NCI-H146 (cell line): ENCODE results near the gene RAB36.

Experiments used
- DNase-seq: peaks from one replicate; lab custom pipeline; 2025; lab: John Stamatoyannopoulos, UW

RAB36 gene

DNA sequence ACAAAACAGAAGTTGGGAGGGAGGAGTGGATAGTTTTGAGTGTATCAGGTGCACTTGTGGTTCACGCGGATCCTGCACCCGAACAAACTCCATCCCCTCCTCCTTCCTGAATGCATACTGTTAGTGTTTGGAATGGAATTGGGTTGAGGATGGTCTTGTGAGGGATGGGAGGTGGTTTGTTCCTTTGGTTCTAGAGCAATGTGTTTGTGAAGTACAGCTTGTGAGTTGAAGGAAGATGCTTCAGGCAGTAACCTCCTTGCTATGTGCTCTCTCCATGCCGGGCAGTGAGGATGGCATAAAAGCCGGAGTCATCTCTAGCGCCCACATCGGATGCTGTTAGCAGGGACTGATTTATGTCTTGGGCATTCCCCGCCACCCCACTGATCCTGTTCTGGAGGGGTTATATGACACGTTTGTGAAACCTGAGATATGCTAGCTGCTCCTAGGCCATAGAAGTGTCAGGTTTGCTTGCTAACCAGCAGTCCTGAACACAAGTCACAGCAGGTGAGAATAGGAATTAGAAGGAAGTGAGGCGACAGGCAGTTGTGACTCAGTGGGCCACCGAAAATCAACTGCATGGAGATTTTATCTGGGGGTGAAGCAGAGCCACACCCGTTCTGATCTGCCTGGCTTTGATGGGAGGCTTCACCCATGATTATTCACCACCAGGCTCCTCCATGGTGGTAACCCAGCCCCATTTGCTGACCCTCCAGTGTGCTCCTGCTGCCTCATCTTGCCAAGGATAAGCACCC, 37.2 kb downstream of the RAB36 start:
- DNase-seq = no peak

DNA sequence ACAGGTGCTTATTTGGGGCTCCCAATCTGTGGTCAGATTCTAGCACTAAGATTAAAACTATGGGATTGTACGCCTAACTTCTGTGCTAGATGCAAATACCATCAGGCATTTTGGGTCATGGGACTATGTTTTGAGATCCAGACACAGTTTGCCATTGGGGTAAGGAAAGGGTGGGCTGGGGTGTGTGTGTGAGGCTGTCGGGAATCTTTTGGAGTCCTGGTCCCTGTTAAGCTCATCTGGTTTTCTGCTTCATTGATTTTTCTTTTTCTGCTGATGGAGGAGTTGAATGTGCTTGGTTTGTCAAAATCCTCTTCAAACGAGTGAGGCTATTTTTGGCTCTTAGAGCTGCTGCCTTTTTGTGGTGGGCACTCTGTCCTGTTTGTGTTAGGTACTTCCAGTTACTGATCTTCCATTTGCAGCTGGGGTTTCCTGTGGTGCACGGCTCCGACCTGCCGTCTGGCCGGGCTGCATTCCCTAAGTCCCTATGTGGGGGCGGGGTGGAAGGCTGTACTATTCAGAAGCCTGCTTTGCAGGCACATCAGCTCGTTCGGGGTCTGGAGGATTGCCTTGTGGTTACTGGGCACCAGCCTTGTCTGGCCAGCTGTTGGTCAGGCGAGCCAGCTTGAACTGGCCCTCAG, 37.9 kb downstream of the RAB36 start:
- DNase-seq = peak; percentile 43

DNA sequence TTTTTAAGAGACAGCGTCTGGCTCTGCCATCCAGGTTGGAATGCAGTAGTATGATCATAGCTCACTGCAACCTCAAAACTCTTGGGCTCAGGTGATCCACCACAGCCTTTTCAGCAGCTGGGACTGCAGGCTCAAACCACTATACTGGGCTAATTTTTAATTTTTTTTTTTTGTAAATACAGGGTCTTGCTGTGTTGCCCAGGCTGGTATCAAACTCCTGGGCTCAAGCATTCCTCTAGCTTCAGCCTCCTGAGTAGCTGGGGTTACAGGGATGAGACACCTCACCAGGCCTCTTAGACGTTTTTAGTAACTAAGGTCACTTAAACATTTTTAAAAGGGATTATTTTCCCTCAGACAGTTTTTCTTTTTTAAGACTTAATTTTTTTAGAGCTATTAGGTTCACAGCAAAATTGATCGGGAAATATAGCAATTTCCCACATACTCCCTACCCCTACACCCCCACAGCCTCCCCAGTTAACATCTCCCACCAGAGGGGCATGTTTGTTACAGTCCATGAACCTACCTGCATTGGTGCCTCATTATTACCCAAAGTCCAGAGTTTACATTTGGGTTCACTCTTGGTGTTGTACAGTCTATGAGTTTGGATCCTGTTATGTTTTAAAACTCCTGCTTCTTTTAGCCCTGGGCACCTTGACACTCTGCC, 39.0 kb downstream of the RAB36 start:
- no peak for DNase-seq

DNA sequence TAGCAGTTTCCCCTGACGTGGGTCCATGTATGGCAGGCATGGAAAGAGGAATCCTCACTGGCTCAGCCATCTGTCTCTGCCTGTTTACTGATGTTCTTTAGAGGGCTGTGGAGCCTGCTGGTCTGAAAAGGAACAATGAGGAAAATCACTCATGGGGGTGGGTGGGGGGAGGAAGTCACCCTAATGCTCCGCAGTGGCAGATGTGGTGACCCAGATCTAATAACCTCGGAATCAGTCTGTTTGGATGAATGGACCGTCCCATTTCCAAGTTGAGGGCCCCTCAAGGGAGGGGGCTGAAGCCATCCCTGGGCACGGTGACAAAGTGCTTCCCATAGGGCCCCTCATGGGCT, 39.5 kb downstream of the RAB36 start:
- no peak for DNase-seq

DNA sequence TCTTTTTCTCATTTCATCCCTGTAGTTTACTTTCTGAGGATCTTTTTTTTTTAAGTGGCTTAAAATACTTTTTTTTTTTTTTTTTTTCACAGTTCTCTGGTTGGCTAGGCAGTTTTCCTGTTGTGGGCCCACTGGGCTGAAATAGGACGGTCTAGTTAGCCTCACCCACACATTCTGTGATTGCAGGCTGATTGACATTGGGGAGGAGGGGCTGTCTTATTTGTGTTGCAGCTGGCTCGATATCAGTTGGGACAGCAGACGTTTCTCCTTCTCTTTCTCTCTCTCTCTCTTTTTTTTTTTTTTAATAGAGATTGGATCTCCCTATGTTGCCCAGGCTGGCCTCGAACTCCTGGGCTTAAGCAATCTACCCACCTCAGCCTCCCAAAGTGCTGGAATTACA, 41.9 kb downstream of the RAB36 start:
- no peak for DNase-seq

DNA sequence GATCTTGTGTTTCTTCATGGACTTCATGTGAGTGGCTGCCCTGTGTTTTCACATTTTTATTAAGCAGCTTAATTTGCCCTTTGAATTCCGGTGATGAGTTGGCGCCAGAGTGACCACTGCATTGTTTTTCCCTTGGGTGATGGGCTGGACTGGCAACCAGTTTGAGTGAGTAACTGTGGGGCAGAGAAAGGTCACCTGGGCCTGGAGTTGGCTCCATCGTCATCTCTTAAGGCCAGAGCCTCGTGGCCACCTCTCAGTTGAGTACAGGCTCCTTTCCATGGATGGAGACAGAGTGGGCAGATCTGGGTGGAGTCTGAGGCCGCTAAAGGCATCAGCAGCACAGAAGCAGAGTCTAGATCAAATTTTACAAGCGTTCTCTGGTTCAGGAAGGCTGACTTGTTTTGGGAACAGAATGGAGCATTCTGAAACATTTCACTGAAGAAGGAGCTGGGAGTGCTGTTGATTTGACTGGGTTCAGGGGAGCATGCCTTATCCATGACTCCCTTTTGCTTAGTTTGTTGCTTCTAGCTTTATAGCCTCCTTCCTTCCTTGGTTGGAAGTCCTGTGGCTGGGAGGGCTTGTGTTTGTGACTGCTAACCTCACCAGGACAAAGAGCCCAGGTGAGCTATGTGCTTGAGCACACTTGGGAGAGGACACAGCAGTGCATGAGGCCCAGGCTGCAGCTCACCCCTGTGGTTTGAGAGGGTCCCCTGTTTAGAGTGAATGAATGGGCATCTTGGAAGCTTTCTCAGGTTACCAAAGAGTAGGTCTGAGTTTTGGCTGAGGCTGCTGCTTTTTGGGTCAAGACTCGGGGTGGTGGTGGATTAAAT, 42.8 kb downstream of the RAB36 start:
- DNase-seq = no peak

DNA sequence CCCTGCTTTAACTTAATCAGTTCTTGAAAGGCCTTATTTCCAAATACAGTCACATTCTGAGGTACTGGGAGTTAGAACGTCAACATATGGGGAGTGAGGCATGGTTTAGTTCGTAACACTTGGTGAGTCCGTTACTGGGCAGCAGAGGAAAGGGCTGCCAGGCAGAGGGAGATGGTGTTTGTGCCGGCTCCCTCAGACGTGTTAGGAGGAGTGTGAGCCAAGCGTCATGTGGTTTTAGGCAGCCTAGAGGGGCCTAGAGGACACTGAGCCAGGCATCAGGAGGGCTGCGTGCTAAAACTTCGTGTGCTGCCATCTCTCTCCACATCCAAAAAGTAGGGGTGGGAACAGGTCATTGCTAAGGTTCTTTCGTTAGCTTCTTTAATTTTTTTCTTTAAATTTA, 45.2 kb downstream of the RAB36 start:
- no peak for DNase-seq

DNA sequence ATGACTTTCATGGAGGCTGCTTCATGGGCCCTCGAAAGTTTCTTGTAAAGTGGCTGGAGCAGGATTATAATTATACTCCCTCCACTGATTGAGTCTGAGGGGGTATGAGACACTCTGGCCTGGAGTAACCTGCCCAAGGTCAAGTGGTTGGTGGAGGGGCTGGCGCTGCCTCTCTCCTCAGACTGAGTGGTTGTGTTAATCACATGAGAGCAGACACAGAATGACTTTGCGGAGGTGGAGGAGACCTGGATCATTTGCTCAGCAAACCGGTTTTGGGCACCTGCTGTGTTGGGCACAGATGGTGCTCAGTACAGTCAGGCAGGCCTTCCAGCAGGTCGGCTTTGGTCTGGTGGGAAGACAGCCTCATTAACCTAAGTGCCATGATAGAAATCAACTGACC, 46.9 kb downstream of the RAB36 start:
- peak; percentile 71 for DNase-seq

DNA sequence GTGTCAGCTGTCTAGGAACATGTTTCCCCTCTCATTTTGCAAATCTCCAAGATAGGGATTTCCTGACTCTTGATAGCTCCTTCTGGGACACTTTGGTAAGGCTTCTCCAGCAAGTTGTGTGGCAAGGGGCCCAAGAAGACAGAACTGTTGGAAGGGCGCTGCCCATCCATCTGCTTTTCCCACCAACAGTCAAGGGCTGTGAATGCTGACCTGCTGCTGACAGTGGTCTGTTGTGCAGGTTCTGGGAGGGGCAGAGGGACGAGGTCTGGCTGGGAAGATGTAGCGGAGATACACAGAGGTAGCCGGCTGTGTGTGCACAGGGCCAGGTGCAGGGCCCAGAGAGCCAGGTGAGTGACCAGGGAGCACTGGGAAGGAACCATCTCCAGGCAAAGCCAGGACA, 47.3 kb downstream of the RAB36 start:
- peak; percentile 46 for DNase-seq

DNA sequence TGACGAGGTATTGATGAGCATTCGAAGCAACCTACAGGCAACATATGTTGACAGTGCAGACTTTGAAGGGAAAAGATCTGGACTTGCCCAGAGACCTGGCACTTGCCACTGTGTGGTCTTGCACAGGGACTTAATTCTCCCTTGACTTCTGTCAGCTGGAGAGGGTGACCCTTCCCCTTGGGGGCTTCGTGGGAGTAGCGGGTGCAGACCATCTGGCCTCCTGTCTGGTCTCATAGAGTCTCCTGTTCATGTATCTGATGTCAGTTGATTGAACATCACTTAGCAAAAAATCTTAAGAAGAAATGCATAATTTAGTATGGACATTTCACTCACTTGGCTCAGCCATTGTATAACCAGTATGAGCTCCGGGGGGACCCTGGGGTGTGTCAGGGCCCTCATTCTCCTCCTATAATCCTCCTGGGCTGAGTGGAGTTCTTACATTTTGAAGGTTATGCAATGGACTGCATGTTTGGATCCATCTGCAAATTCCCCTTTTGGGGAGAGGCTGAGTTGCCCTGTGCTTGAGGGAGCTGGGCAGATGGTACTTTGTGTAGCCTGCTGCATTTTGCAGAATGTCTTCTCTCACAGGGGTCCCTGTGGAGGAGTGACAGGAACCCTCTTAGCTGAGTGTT, 48.0 kb downstream of the RAB36 start:
- DNase-seq = no peak

DNA sequence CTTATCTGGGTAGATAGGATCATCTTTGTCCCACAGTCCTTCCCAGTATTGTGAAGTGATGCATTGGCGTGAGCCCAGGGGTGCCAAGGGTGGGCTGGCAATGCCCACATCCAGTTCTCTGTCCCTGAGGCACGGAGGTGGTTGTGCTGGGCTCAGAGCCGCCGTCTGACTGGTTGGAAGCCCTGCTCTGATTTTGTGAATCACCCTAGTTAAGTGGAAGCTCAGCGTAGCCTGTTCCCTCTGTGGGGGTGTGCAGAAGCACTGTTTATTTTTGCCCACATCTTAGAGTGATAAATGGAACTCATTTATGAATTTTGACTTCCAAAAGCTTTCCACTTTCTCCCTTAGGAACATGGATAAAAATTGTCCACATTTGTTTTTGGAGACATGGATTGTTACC, 48.6 kb downstream of the RAB36 start:
- no peak for DNase-seq

DNA sequence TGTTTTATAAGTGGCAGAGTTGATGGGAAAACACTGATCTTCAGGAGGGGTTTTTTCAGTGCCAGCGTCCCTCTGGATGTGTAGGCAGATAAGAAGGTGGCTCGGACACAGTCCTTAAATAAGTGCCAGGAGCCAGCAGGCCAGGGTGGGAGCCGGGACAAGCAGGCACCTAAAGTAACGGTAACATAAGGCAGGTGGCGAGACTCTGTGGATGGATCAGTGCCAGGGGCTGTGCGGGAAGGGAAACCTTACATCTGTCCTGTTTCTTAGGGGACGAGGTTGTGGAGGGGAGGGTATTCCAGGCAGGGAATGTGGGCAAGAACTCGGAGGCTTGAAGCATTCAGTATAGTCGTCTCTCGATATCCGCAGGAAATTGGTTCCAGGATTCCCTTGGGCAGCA, 50.9 kb downstream of the RAB36 start:
- DNase-seq = no peak

DNA sequence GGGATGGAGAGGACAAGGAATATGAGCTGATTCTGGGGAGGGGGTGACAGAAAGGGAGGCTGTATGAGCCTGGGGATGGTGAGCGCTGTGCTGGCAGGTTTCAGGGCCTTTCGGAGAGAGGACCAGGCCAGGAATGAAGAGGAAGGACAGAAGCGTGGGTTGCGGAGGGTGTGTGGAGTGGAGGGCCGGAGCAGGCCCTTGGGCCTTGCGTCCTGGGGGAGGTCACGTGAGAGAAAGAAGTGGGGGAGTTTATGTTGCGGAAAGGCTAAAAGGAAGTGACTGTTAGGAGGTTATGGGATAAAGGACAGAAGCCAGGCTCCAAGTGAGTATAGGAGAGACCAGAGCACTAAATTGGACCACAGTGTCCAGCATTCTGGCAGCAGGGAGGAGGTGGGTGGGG, 52.6 kb downstream of the RAB36 start:
- DNase-seq = no peak

DNA sequence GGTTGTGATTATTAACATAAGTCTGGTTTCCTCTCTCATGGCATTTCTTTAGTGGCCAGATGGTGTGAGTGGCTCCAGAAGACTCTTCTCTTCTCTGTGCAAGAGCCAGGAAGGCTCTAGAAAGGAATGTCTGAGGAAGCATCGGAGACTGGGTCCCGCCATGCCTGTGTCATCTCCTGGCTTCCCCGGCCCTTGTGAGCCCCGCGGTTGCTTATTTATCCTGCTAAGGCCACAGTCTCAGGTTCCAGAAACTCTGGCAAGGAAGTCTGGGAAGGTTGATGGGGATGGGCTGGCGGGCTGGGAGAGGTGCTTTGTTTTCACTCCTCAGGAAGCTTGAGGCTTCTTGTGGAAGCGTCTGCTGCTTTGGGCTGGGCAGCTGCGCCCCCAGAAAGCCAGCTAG, 53.9 kb downstream of the RAB36 start:
- DNase-seq = no peak

DNA sequence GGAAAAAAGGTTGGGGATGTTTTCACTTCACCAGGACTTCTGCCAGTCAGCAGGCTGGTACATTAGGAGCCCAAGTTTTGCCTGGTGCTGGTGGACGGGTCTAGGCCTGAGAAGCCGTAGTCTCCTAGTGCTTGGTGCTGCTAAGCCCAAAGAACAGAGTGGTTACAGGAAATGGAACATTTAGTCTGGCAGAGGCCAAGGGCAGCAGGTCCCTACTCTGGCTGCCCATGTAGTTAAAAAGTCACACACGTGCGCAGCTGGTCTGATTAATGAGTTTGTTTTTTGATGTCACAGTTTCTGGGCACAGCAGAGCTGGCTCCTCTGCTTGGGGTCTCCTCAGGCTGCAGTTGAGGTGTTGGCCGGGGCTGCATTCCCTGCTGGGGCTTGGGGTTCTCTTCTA, 55.6 kb downstream of the RAB36 start:
- DNase-seq = no peak

DNA sequence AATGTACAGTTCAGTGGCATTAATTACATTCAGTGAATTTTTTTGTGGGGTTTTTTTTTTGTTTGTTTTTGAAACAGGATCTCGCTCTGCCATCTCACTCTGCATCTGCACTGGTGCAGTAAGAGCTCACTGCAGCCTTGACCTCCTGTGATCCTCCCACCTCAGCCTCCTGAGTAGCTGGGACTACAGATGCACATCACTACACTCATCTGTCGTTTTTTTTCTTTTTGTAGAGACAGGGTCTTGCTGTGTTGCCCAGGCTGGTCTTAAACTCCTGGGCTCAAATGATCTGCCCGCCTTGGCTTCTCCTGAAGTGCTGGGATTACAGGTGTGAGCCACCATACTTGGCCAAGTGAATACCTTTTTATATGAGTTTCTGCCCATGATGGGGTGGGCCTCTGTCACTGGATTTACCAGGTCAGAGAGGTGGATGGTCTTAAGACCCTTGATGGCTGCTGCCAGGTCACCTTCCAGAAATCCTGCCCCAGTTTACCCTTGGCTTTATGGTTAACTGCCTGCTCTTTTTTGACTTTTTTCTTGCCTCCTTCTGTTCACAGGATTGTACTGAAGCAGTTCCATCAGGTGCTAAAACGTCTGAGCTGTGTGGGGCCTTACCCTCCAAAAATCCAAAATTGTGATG, 57.7 kb downstream of the RAB36 start:
- no peak for DNase-seq

DNA sequence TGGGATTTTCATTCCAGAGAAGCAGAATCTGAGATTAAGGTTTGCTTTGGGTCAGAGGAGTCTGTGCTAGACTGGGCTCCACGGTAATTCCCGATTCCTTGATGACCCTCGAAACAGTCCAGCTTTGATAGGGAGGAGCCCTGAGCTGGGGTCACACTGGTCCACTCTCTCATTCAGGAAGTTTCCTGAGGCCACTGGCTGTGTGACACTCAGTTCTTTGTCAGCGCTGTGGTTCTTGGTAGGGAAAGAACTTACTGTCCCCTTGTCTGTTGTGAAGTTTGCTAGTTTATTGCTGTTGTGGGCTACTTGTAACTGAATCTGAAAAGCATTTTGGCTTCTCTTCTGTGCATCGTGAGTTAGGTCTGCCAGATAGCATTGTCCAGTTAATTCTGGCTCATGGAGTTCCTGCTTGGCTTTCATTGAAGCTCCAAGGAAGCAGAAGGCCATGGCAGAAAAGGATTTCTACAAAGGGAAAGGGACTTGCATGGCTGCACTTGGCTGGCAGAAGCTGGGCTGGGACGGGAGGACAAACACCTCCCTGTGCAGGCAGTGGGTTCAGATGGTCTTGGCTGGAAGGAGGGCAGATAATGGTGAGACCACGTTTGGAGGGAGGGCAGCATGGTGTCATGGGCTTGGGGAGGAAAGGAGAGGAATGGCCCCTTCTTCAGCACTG, 58.3 kb downstream of the RAB36 start:
- DNase-seq = no peak

DNA sequence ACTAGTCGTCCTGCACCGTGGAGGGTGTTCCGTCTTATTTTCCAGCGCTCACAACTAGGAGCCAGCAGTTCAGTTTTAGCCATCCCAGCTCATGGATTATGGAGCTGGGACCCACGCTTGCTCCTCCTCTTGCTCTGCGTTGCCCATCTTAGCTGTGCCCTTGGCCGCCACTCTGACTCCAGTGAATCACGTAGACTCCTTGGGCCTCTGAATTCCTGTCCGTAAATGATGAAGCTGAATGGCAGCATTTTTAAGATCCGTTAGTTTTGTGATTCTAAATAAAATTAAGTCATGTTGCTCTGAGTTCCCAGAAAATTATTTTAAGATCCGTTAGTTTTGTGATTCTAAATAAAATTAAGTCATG, 58.8 kb downstream of the RAB36 start:
- no peak for DNase-seq

DNA sequence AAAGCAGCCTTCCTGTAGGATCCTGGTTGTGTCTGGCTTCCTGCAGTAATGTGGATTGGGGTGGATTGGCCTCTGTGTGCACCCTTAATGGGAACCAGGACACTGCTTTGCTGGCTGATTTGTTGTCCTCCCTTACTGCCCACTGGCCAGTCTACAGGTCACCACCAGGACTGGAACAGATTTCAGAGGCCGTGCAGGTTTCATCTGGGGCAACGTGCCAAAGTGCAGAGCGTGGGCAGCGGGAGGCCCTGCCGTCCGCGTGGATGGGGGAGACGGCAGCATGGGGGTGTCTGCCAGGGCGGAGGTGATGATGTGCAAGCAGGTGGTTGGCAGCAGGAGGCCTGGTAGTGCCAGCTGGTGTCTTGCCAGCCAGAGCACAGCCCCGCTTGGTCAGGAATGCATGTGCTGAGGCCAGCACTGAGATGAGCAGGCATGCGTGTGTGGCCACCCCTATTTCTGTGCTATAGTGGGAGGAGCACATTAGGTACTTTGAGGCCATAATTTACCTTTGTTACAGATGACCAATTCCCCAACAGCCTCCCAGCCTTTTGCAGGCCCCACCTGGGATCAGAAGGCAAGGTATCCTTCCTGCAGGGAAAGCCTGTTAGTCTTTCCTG, 59.4 kb downstream of the RAB36 start:
- peak; percentile 35 for DNase-seq

DNA sequence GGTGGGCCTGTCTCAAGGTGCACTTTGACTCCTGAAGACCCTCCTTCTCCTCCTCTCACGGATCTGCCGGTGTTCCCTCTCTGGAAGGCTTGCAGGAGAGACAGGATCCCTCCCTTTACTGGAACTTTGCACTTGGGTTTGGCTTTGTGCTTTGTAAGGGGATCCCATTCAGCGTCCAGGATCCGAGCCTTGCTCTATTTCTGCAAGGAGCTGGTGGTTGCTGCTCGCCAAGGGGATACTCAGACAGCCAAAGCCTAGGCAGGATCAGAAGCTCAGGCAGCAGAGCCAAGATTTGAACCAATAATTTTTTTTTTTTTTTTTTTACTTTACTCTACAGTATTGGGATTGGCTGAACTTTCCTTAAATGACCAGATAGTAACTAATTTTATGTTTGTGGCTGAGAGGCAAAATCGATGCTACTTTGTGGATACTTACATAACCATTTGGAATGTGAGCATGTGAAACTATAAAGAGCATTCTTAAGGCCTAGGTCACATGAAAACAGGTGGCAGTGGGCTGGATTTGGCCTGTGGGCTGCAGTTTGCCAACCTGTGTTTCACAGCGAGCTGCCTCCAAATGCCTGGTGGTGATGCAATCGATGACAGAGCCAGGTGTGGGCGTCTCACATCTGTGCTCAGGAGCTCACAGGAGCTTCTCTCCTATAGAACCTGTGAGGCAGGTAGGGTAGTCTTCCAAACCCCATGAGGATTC, 60.2 kb downstream of the RAB36 start:
- no peak for DNase-seq
